ENCODE data around the gene ACAA1.

The ACAA1 gene

DNA sequence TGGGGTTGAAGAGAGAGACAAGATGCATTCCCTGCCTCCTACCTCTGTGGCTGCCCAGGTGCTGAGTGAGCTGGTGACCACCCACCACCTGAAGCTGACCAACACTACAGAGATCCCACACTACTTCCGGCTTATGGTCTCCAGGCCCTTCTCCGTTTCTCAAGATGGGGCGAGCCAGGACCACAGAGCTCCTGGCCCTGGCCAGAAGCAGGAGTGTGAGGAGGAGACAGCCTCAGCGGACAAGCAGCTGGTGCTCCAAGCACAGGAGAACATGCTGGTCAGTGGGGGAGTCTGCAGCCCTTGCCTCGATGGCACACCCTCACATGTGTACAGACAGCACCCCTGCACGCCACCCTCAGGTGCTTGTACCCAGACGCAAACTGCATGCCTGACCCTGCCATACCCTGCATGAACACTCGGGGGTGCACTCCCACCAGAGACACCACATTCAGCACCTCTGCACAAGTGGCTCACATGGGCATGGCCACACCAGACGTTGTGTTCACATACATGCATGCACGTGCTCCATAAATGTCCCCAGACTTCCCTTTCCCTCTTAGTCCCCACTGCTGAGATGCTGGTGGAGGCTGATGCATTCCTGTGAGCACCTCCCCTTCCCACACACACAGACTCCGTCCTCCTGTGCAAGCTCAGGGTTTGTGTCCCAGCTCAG, 19.0 kb downstream of the ACAA1 start:
- peak; percentile 47 for DNase-seq

DNA sequence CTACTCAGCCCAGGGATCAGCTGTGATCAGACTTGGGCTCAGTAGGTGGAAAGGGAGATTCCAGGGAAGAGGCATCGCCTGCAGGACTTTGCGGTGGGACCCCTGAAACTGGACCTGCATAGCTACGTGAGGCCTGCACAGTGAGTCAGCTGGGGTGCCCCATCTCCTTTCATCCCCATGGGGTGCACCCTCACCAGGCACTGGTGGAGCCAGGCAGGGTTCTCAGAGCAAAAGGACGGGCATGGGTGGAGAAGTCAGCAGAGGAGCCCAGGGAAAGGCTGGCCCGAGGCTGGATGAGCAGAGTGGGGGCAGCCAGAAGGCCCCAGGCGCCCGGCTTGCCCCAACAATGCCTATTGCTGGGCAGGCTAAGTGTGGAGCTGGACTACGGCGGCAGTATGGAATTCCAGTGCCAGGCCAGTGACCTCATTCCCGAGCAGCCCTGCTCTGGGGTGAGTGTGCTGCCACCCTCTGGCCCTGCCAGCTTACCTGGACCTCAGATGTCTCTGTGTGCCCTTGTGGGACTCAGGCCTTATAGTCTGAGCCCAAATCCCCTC, 19.7 kb downstream of the ACAA1 start:
- DNase-seq: peak; percentile 18

DNA sequence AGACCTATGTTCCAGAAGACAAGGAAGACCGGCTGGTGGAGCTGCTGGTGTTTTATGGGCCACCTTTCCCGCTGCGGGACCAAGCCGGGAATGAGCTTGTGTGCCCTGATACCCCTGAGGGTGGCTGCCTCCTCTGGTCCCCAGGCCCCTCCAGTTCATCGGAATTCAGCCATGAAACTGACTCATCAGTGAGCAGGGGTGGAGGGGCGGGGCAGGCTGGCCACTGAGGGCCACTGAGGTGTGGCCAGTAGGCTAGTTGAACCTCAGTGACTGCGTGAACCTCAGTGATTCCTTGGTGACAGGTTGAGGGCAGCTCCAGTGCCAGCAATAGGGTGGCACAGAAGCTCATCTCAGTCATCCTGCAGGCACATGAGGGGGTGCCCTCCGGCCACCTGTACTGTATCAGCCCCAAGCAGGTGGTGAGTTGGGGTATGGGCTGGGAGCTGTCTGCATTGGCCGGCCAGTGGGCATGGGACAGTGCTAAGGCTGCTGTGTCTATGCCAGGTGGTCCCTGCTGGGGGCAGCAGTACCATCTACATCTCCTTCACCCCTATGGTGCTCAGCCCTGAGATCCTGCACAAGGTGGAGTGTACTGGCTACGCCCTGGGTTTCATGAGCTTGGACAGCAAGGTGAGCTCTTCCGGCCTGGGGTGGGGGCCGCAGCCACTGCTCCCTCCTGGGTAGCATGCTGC, 20.3 kb downstream of the ACAA1 start:
- DNase-seq: peak; percentile 31

DNA sequence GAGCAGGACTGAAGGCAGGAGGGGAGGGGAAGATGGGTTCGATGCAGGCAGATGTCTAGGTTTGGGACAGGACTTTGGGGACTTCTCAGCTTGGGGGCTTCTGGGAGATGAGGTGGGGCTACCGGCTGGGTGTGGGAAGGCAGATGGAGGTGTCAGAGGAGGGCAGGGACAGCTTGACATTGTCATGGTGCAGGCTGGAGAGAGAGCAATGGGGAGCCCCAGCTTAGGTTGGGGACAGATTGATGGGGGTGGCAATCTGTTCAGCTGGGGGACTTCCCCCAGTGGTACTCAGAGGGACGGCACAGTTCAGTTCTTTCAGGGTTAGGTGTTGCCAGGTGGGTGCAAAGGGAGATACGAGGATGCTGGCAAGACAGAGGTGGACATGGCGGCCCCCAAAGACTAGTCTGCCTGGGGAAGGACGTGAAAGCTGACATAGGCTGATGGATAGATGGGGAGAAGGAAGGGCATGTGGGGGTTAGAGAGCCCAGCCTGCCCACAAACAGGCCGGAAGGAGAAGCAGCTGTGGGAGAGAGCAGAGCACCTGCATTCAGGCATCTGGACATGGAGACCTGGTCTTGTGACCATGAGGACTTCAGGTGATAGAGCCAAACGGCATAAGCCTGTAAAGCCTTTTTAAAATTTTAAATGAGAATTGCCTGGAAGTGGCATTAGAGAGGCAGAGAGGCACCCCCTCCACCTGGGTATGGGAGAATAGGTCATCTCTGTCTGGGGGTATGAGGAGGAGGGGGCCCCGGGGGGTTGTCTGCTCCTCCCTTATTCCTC, 21.1 kb downstream of the ACAA1 start:
- DNase-seq: peak; percentile 19

DNA sequence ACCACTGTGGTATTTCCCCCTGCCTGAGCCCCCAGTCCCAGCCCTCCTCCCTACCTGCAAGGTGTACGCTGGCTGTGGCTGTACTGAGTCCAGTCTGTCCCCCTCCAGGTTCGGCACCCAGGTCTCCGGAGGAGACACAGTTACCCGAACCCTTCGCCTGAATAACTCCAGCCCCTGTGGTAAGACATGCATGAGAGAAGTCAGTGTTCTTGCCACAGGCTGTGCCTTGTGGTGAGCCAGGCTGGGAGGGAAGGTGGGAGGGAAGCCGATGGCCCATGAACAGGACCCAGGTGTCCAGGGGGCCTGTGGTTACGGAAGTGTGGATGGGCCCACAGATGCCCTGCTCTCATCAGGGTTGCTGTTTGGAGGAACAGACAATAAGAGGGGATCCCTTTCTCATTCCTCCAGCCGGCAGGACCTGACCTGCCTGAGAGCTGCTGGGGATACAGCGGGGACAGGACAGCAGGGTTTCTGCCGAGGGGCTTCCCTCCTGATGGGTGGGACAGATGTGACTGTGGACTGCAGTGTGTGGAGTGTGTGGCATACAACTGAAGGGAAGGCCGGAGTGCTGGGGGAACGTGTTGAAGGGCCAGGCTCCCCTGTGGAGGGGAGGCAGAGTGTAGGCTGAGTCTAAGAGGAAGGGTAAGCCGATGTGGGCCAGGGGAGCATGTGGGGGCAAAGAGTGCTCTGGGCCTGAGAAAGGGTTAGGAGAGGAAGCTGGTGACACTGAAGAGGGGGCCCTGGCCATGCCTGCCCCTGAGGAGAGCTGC, 21.9 kb downstream of the ACAA1 start:
- peak; percentile 20 for DNase-seq

DNA sequence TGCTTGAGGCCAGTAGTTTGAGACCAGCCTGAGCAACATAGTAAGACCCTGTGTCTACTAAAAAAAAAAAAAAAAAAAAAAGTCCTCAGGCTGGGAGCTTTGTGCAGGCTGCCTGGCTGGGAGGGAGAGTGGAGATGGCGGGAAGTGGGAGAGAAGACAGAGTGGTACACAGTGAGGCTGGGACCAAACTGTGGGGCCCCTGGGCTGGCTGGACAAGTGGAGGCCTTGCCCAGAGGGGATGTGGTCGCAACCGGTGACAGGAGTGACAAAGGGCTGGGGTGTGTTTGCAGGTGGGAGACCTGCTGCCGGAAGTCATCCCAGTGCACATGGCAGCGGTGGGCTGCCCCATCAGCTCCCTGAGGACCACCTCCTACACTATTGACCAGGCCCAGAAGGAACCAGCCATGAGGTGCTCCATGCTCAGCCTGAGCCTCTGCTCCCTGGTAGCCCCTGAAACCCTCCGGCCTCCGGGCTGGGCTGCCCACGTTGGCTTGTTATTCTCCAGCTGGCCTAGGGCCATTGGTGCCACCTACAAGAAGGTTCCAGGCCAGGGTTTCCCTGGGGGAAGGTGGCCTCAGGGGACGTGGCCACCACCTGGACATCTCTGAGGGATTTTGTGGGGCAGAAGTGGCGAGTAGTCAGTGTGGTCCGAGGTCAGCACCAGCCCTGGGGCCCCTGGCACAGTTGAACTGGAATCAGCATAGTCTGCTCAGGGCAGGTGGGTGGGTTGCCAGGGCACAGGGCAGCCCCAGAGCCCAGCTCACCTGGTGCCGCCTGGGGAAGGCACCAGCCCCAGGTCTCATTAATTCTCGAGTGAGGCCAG, 22.7 kb downstream of the ACAA1 start:
- DNase-seq: peak; percentile 15

DNA sequence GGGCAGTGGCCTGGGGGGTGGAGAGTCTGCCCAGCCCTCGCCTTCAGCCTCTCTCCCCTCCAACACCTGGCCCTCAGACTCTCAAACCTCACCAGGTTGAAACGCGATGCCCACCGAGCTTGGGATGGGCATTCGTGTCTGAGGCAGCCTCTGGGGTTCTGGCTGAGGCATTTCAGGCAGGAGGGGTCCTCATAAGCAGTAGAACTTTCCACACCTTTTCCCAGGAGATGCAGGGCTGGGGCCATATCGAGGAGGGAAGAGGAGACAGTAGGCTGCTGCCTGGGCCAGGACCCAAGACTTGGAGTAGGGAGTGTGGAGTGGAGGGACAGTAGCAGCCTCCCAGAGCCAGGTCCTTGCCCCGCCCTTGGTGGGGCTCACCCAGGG, 24.6 kb downstream of the ACAA1 start:
- DNase-seq: peak; percentile 18

DNA sequence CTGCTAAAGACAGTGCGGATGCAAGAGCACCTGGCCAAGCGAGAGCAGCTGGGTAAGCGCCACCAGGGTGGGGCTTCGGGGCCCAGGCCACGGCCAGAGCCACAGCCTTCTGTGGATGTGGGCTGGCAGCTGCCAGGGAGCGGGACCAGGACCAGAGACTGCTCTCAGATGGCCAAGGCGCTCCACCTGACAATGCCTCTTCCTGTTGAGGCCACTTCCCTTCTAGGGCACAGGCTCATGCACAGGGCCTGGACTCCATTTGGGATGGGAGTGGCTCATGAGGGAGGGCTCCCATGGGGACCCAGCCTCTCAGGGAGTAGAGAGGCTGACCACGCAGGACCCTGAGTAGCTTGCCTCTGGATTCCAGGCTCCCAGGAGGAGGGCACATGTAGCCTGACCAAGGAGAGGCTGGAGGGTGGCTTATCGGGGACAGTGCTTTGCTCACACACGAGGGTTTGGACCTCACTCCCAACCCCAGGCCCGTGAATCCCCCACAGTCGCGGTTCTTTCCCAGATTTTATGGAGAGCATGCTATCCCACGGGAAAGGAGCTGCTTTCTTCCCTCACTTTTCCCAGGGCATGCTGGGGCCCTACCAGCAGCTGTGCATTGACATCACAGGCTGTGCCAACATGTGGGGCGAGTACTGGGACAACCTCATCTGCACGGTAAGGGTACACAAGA, 25.1 kb downstream of the ACAA1 start:
- DNase-seq: peak; percentile 22

DNA sequence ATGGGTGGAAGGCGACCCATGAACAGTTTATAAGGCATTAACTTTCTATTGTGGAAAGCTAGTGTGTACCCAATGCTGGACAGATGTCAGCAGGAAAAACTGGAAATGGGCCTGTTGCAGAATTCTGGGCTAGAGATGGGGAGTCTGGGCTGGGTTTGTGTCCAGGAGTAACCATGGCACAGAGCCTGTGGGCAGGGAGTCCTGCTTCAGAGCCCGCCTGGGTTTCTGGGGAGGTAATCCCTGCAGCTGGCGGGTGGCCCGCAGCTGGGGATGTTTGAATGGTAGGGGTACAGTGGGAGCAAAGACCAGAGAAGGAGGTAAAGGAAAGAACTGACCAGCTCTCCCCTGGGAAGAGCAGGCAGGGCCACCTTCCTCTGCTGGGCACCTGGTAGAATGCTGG, 25.7 kb downstream of the ACAA1 start:
- peak; percentile 12 for DNase-seq

DNA sequence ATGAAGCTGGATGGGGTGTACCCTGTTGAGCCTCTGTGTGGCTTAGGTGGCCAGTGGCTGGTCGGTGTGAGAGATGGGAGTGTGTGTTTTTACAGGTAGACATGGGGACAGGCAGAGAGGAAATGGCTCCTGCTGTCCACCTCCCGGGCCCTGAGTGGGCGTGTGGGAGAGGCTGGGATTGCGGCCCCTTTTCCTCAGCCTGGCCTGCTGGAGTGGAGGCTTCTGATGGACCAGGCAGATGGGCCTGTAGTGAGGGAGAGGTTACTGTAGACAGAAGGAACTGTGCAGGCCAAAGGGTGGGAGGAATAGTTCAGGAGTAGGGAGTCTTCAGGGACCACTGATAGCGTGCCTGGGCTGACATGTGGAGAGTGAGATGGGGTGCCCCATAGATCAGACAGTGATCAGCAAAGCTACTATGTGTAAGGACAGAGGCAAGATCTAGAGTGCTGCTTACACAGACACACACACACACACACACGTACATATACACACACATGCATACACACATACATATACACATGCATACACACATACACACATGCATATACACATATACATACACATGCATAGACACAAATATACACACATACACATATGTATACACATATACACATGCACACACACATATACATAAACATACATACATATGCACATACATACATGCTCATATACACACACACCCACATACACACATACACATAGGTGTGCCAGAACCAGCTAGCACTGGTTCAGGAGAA, 26.4 kb downstream of the ACAA1 start:
- peak; percentile 6 for DNase-seq

DNA sequence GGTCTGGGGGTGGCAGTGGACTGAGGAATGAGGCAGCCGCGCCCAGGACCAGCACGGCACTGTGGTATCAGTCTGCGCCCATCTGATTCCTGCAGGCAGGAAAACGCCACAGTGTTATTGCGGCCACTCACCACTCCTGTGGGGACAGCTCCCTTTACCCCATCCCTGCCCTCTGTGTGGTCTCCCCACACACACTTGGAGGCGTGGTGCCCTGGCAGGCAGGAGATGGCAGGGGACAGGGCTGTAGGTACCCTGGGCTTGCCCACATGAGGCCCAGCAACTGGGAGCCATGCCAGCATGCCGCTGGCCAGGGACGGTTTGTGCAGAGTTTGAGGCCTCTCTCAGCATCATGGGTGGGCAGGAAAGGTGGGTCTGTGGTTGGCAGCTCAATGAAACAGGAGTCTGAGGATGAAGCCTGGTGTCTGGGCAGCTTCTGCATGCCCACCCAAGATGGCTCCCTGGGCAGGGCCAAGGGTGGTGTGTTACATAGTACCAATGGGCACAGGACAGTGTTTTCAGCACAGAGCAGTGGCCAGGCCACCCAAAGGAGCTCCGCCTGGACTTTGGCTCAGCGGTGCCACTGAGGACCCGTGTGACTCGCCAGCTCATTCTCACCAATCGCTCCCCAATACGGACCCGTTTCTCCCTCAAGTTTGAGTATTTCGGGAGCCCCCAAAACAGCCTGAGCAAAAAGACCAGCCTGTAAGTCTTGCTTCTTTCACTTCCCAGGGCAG, 27.2 kb downstream of the ACAA1 start:
- DNase-seq: peak; percentile 33

DNA sequence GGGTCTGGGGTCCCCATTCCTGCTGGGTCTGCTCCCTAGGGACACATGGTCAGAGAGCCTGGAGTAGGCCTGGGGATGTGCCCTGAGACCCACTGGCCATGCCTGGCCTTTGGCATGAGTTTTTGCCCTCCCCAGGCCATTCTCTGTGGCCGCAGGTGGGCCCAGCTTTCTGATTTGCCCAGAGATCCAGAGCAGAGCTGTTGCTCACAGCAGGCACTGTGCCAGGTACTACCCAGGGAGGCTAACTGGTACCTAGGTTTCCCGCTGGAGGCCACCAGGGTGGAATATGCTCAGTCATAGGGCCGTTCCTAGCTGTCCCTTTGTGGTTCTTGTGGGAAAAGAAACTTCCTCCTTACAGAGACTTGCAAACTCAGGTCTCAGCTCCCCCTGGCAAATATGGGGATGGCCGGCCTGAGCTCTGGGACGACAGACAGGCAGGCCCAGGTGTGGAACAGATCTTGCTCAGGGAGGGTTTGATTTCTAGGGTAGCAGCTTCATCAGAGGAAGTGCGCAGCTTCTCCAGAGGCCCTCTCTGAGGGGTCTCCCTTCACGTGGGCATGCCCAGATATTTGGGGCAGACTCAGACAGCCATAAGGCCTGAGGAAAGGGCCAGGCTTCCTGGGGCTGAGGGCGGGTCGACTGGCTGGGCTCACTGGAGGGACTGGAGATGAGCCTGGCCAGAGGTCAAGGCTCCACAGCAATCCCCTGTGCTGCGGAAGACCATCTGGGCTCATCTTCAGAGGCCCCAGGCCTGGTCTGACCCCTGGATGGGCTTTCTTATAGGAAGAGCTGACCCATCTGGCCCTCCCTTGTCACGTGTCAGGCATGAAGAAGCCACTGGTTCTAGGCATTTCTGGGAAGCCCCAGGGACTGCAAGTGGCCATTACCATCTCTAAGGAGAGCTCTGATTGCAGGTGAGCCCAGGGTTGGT, 28.0 kb downstream of the ACAA1 start:
- peak; percentile 10 for DNase-seq

DNA sequence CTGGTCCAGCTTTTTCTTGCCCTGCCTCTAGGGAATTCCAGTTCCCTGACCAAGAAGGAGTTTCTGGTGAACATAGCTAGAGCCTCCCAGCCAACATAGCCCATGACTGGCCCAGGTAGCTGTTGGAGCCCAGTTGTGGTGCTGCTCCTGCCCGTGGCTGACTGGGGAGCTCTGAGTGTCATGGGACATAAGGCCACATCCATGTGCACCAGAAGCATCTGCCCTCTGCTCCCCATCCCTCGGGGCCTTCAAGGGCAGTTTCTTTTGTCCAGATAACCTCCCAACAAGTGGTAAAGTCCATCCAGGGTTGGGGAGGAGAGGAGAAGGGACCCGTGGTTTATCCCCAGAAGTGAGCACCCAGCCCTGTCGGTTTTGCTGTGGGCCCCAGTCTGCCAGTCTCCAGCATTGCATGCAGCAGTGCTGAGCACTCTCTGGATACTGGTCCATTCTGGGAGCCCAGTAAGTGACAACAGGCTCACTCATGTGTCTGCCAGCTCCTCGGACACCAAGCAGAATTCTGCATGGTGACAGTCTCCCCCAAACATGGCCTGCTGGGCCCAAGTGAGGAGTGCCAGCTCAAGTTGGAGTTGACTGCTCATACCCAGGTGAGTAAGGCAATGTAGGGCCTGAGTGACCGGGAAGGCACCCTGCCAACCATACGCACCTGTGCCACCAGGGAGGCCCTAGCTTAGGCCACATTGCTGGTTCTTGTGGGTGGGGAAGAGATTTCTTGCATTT, 28.8 kb downstream of the ACAA1 start:
- no peak for DNase-seq

DNA sequence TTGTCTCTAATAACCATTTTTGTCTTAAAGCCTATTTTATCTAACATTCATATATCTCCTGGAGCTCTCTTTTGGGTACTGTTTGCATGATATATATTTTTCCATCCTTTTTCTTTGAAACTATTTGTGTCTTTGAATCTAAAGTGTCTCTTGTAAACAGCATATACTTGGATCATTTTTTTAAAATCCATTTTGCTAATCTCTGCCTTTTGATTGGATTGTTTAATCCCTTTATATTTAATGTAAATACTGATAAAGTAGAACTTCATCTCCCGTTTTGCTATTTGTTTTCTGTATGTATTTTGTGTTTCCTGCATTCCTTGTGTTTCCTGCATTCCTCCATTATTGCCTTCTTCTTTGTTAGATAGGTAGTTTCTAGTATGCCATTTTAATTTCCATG, 31.4 kb downstream of the ACAA1 start:
- no peak for DNase-seq

DNA sequence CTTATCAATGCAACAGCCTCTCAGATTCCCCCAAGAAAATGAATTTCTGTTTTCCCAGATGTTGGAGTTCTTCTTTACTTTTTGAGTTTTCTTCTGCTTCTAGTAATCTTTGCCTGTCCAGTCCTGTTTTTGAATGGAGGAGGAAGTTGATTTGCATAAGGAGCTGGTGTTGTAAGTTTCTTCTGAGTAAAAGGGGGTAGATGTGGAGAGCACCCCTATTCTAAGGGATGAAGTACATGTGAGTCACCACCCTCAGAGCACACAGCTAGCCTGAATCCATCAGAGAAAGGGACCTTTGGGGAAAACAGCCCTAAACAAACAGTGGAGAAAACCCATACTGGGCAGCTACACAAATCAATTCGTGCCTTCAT, 34.5 kb downstream of the ACAA1 start:
- DNase-seq: no peak

DNA sequence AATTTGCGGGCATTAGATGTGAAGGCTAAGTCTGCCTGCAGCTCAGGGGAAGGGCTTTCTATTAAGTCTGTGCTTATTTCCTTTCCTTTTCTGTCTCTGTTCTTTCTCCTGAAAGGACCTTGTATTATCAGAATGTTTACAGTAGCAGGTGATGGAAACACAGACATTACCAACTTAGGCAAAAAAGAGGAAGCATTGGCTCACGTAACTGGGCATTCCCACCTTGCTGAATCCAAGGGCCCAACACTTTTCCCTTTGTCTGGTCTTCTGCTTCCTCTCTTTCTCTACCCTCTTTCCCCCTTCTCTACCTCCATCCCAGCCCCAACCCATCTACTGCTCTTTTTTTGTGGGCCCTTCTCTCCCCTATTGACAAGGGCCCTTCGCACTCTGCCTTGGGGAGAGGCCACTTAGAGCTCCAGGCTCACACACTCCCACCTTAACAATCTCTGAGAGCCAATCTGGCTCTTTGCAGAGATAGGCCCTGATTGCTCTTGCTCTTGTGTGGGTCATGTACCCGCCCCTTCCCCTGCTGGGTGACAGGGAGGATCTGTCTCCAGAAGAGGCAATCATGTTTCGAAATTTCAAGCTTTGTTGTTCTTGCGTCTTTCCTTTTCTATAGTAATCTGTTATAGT, 35.0 kb downstream of the ACAA1 start:
- DNase-seq: no peak

DNA sequence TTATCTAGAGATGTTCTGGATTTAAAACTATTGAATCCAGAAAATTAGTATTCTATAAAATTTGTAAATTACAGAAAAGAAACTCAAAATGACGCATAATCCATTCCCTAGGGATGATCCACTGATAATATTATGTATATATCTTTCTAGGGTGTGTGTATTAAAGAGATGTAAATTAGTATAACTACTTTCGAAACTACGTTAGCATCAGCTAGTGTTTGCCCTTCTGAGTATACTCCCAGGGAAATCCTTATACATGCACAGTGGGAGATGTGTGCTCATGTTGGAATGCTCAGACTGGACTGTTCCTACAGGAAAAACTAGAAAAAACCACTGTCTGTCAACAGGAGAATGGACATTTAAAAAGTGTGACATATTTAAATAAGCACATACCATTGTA, 36.4 kb downstream of the ACAA1 start:
- DNase-seq: no peak

DNA sequence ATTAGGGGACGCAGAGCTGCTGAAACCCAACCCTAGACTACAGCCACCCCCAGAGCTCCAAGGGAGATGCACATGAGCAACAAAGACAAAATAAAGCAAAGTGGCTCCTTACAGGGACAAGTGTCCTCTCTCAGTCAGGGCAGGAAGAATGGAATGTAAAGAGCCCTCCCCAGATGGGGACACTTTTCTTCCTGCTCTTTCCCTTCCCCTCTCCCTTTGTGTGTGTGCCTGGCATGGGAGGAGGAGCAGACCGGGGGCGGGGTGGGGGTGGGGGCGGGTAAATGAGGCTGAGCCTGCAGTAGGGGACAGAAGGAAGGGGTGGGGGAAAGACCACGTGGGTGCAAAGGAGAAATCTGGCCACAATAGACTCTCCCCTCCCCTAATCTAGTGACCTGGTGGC, 37.4 kb downstream of the ACAA1 start:
- DNase-seq: no peak
